Skeletal muscle tissue (tissue), 4 donors: ENCODE measurements around the gene PARVB. TPM values are rescaled to one million over a fixed set of nuclear protein-coding genes. Genes with fewer than 3 reads are reported as not detected.

ENCODE experiments used
- H3K27ac ChIP-seq: one replicate; pipeline ENCODE4 v1.7.0; 2013; ENCODE audit warnings: mild to moderate bottlenecking, low read depth, low read length, inconsistent platforms
- H3K27me3 ChIP-seq, 3 donors: one replicate each; pipeline ENCODE4 v1.7.0; 2013; ENCODE audit warnings: low read length in 3 of 3; ENCODE audit not compliant: control insufficient read depth in 3 of 3, insufficient read depth in 3 of 3
- H3K36me3 ChIP-seq, 3 donors: one replicate each; pipeline ENCODE4 v1.7.0; 2013; ENCODE audit warnings: low read length in 3 of 3; ENCODE audit not compliant: control insufficient read depth in 3 of 3, insufficient read depth in 3 of 3
- H3K4me1 ChIP-seq, 3 donors: one replicate each; pipeline ENCODE4 v1.7.0; 2013; ENCODE audit warnings: low read length in 3 of 3, mild to moderate bottlenecking in 3 of 3; ENCODE audit not compliant: control insufficient read depth in 3 of 3, insufficient read depth in 3 of 3
- H3K4me3 ChIP-seq, 3 donors: one replicate each; pipeline ENCODE4 v1.7.0; 2013; ENCODE audit warnings: low read length in 3 of 3
- H3K9ac ChIP-seq, 3 donors: one replicate each; pipeline ENCODE4 v1.7.0; 2013; ENCODE audit warnings: low read length in 3 of 3, mild to moderate bottlenecking in 3 of 3, moderate library complexity in 2 of 3, low read depth in 1 of 3
- H3K9me3 ChIP-seq, 3 donors: one replicate each; pipeline ENCODE4 v1.7.0; 2013; ENCODE audit warnings: low read length in 3 of 3; ENCODE audit not compliant: control insufficient read depth in 3 of 3
- total RNA-seq: library from RNA; depleted of rRNA; stranded (reverse); fragments of >200 nt; gene quantifications from one replicate; pipeline ENCODE4 v1.2.3, GENCODE V29; 2014
- donor health status: Osteomylitis.

Gene PARVB
- total RNA-seq, 1 donor from 2014 or later, result 11.0 TPM

- Histone ChIP-seq H3K4me1 (peaks cover 9 to 13% (median 11%) of the 10 kb centered on the region in 3 donors), H3K27ac (no peak overlapping the region), H3K9me3 (peaks cover 2 to 8% (median 5%) of the 10 kb centered on the region in 3 donors), H3K27me3 (peaks cover 3 to 20% (median 20%) of the 10 kb centered on the region in 3 donors), H3K36me3 (no peaks in the 10 kb centered on the region), H3K4me3 (no peak overlapping the region), H3K9ac (no peak overlapping the region)
Observed at GRCh38 chr22:44215287-44215686, 191.2 kb downstream of the PARVB start.

GRCh38 chr22:44217346-44217745 lies 193.2 kb downstream of the PARVB start:
- H3K27me3 ChIP-seq, result peaks cover 8 to 24% (median 23%) of the 10 kb centered on the region in 3 donors
- peaks cover 2 to 8% (median 5%) of the 10 kb centered on the region in 3 donors for H3K9me3 ChIP-seq
- no peak overlapping the region for H3K27ac ChIP-seq
- H3K4me3 ChIP-seq, result no peak overlapping the region
- H3K9ac ChIP-seq, result no peak overlapping the region
- no peaks in the 10 kb centered on the region for H3K36me3 ChIP-seq
- H3K4me1 ChIP-seq, result peaks cover 2 to 6% (median 4%) of the 10 kb centered on the region in 3 donors

- peaks cover 9 to 25% (median 24%) of the 10 kb centered on the region in 3 donors for H3K27me3 ChIP-seq
Observed at GRCh38 chr22:44218071-44218470, 194.0 kb downstream of the PARVB start.

GRCh38 chr22:44219101-44219870 lies 195.2 kb downstream of the PARVB start:
- H3K9ac ChIP-seq, result no peak overlapping the region
- H3K9me3 ChIP-seq, result peaks cover 0 to 8% (median 5%) of the 10 kb centered on the region in 3 donors
- H3K4me1 ChIP-seq, result no peaks in the 10 kb centered on the region
- no peaks in the 10 kb centered on the region for H3K36me3 ChIP-seq
- no peak overlapping the region for H3K27ac ChIP-seq
- H3K4me3 ChIP-seq, result no peak overlapping the region
- peaks cover 9 to 29% (median 27%) of the 10 kb centered on the region in 3 donors for H3K27me3 ChIP-seq

More at GRCh38 chr22:44218071-44218470, 194.0 kb downstream of the PARVB start:
- H3K9ac ChIP-seq, result no peak overlapping the region
- H3K27ac ChIP-seq, result no peak overlapping the region
- no peak overlapping the region for H3K4me3 ChIP-seq
- peaks cover 2 to 8% (median 5%) of the 10 kb centered on the region in 3 donors for H3K9me3 ChIP-seq
- no peaks in the 10 kb centered on the region for H3K36me3 ChIP-seq
- no peaks in the 10 kb centered on the region for H3K4me1 ChIP-seq

GRCh38 chr22:44220727-44221680 lies 196.9 kb downstream of the PARVB start:
- Histone ChIP-seq H3K27ac (no peak overlapping the region), H3K4me1 (no peaks in the 10 kb centered on the region), H3K4me3 (no peak overlapping the region), H3K36me3 (no peaks in the 10 kb centered on the region), H3K9ac (no peak overlapping the region), H3K9me3 (no peaks in the 10 kb centered on the region), H3K27me3 (peaks cover 14 to 38% (median 35%) of the 10 kb centered on the region in 3 donors)

- Histone ChIP-seq H3K4me1 (no peaks in the 10 kb centered on the region), H3K4me3 (no peak overlapping the region), H3K9ac (no peak overlapping the region), H3K27me3 (peaks cover 17 to 38% (median 37%) of the 10 kb centered on the region in 3 donors), H3K9me3 (no peaks in the 10 kb centered on the region), H3K27ac (no peak overlapping the region), H3K36me3 (no peaks in the 10 kb centered on the region)
Observed at GRCh38 chr22:44221710-44222475, 197.8 kb downstream of the PARVB start.

Other genes starting within 250 kb of the PARVB start
- gene EFCAB6, start 212.0 kb upstream of the PARVB start, total RNA-seq, result 1.6 TPM
- gene SULT4A1, start 161.8 kb upstream of the PARVB start, total RNA-seq, result under 0.01 TPM
- gene PNPLA5, start 132.3 kb upstream of the PARVB start, total RNA-seq, result not detected
- gene PNPLA3, start 100.5 kb upstream of the PARVB start, total RNA-seq, result 3.7 TPM
- gene SAMM50, start 68.9 kb upstream of the PARVB start, total RNA-seq, result 59.5 TPM
- gene PARVG, start 156.6 kb downstream of the PARVB start, total RNA-seq, result 3.1 TPM